IMR-90 (cell line): ENCODE results near the gene PTPRG. TPM values are rescaled to one million over a fixed set of nuclear protein-coding genes. Genes with fewer than 3 reads are reported as not detected.

ENCODE experiments used
- ATAC-seq: fragments of 200-7000 bp; cut with Tn5 transposase; 2 replicates; pipeline ENCODE4 v1.9.1; 2020; ENCODE audit warnings: low read depth, mild to moderate bottlenecking, moderate library complexity
- BruUV-seq: library from RNA; stranded (reverse); fragments of 400-500 nt; replicated peaks from 2 replicates; lab custom pipeline; 2021; lab: Mats Ljungman, UMichigan
- CTCF ChIA-PET: fragments of 300-600 bp; formaldehyde crosslinking; extraction: SDS; loops from one replicate; lab custom pipeline; 2021; ENCODE audit warnings: antibody characterized with exemption; lab: Yijun Ruan, JAX
- POLR2A ChIA-PET: fragments of 300-600 bp; sonication (Branson Sonifier 250); formaldehyde crosslinking; loops from one replicate; lab custom pipeline; 2022; ENCODE audit warnings: antibody characterized with exemption; ENCODE audit not compliant: unreplicated experiment; lab: Charles Lee
- DNase-seq: peaks from one replicate; pipeline ENCODE4 v3.0.0; 2013
- H2AFZ ChIP-seq: replicated peaks from 2 replicates; pipeline ENCODE3; 2013; ENCODE audit warnings: low read length, mild to moderate bottlenecking; ENCODE audit not compliant: poor library complexity
- H2AK5ac ChIP-seq: 2 replicates; pipeline ENCODE4 v1.6.1; 2013; ENCODE audit warnings: low read depth, low read length, inconsistent platforms
- H2AK9ac ChIP-seq: replicated peaks from 2 replicates; pipeline ENCODE3; 2013; ENCODE audit warnings: mild to moderate bottlenecking, low read depth, low read length, moderate library complexity; ENCODE audit not compliant: poor library complexity
- H2BK120ac ChIP-seq: 2 replicates; pipeline ENCODE4 v1.6.1; 2013; ENCODE audit warnings: low read depth, low read length, inconsistent platforms
- H2BK15ac ChIP-seq: 3 replicates; pipeline ENCODE4 v1.6.1; 2013; ENCODE audit warnings: low read depth, low read length, inconsistent platforms
- H2BK20ac ChIP-seq: 2 replicates; pipeline ENCODE4 v1.6.1; 2013; ENCODE audit warnings: low read depth, mild to moderate bottlenecking, inconsistent platforms, low read length, moderate library complexity
- H2BK5ac ChIP-seq: 2 replicates; pipeline ENCODE4 v1.6.1; 2013; ENCODE audit warnings: mild to moderate bottlenecking, low read depth, low read length, inconsistent platforms; ENCODE audit not compliant: poor library complexity, severe bottlenecking
- H3K14ac ChIP-seq: replicated peaks from 2 replicates; pipeline ENCODE4 v1.6.1; 2013; ENCODE audit warnings: low read depth, low read length, inconsistent platforms
- H3K18ac ChIP-seq: 2 replicates; pipeline ENCODE4 v1.6.1; 2013; ENCODE audit warnings: low read depth, low read length, control low read depth
- H3K23ac ChIP-seq: 2 replicates; pipeline ENCODE4 v1.6.1; 2013; ENCODE audit warnings: low read depth, low read length, inconsistent platforms
- H3K27ac ChIP-seq: 2 replicates; pipeline ENCODE4 v1.5.1; 2013; ENCODE audit warnings: mild to moderate bottlenecking, control low read depth, low read length; ENCODE audit not compliant: insufficient read depth
- H3K27me3 ChIP-seq: 2 replicates; pipeline ENCODE4 v1.6.1; 2013; ENCODE audit warnings: low read length; ENCODE audit not compliant: control insufficient read depth, insufficient read depth
- H3K36me3 ChIP-seq: 2 replicates; pipeline ENCODE4 v1.6.1; 2013; ENCODE audit warnings: low read length, mixed read lengths; ENCODE audit not compliant: control insufficient read depth, insufficient read depth
- H3K4ac ChIP-seq: 2 replicates; pipeline ENCODE4 v1.6.1; 2013; ENCODE audit warnings: low read depth, low read length, inconsistent platforms
- H3K4me1 ChIP-seq: 2 replicates; pipeline ENCODE4 v1.6.1; 2013; ENCODE audit warnings: low read length, mixed read lengths; ENCODE audit not compliant: control insufficient read depth, insufficient read depth
- H3K4me2 ChIP-seq: 2 replicates; pipeline ENCODE4 v1.6.1; 2013; ENCODE audit warnings: low read depth, mild to moderate bottlenecking, control low read depth, low read length, moderate library complexity
- H3K4me3 ChIP-seq: 2 replicates; pipeline ENCODE4 v1.5.1; 2013; ENCODE audit warnings: low read depth, mild to moderate bottlenecking, control low read depth, low read length, moderate library complexity; ENCODE audit not compliant: insufficient read depth
- H3K56ac ChIP-seq: 2 replicates; pipeline ENCODE4 v1.6.1; 2013; ENCODE audit warnings: low read length, inconsistent platforms; ENCODE audit not compliant: insufficient read depth; ENCODE audit errors: extremely low read depth
- H3K79me1 ChIP-seq, 2 experiments: 2 replicates each; pipeline ENCODE4 v1.6.1; 2013; ENCODE audit warnings: low read length in 2 of 2, inconsistent platforms in 1 of 2, low read depth in 1 of 2
- H3K9ac ChIP-seq: 2 replicates; pipeline ENCODE4 v1.6.1; 2013; ENCODE audit warnings: low read depth, low read length, control low read depth
- H3K9me1 ChIP-seq: 2 replicates; pipeline ENCODE4 v1.6.1; 2013; ENCODE audit warnings: low read length, inconsistent platforms; ENCODE audit not compliant: insufficient read depth
- H3K9me3 ChIP-seq: 2 replicates; pipeline ENCODE4 v1.6.1; 2013; ENCODE audit warnings: low read length; ENCODE audit not compliant: control insufficient read depth, insufficient read depth
- H4K20me1 ChIP-seq: 2 replicates; pipeline ENCODE4 v1.6.1; 2013; ENCODE audit warnings: low read length, inconsistent platforms; ENCODE audit not compliant: insufficient read depth
- H4K5ac ChIP-seq: 2 replicates; pipeline ENCODE4 v1.6.1; 2013; ENCODE audit warnings: mild to moderate bottlenecking, low read depth, low read length, control low read depth
- H4K8ac ChIP-seq, 2 experiments: 2 replicates each; pipeline ENCODE4 v1.6.1; 2013; ENCODE audit warnings: low read depth in 2 of 2, low read length in 2 of 2, control low read depth in 1 of 2, inconsistent platforms in 1 of 2
- H4K91ac ChIP-seq: 2 replicates; pipeline ENCODE4 v1.6.1; 2013; ENCODE audit warnings: low read depth, low read length, inconsistent platforms; ENCODE audit not compliant: insufficient read depth
- CEBPB ChIP-seq: IDR thresholded peaks from 2 replicates; pipeline ENCODE4 v1.6.1; 2012; ENCODE audit warnings: low read depth, low read length, improper control_type of control experiment
- CHD1 ChIP-seq: IDR thresholded peaks from 2 replicates; pipeline ENCODE4 v1.6.1; 2012; ENCODE audit warnings: low read depth, low read length, improper control_type of control experiment
- ELK1 ChIP-seq: fragments of 150-350 bp; IDR thresholded peaks from 2 replicates; pipeline ENCODE4 v1.6.1; 2016; ENCODE audit warnings: low read depth, mild to moderate bottlenecking, low read length, moderate library complexity, borderline replicate concordance
- FOS ChIP-seq: fragments of 150-350 bp; IDR thresholded peaks from 2 replicates; pipeline ENCODE4 v1.6.1; 2016; ENCODE audit warnings: low read depth, low read length
- MAFK ChIP-seq: IDR thresholded peaks from 2 replicates; pipeline ENCODE4 v1.6.1; 2012; ENCODE audit warnings: low read depth, low read length, improper control_type of control experiment
- MAZ ChIP-seq: IDR thresholded peaks from 2 replicates; pipeline ENCODE4 v1.6.1; 2012; ENCODE audit warnings: low read depth, mild to moderate bottlenecking, low read length, improper control_type of control experiment, moderate library complexity, borderline replicate concordance
- MXI1 ChIP-seq: IDR thresholded peaks from 2 replicates; pipeline ENCODE4 v1.6.1; 2012; ENCODE audit warnings: low read depth, mild to moderate bottlenecking, low read length, moderate library complexity, borderline replicate concordance
- NFE2L2 ChIP-seq: fragments of 150-350 bp; IDR thresholded peaks from 2 replicates; pipeline ENCODE4 v1.6.1; 2016; ENCODE audit warnings: low read depth, mild to moderate bottlenecking, low read length
- RAD21 ChIP-seq: IDR thresholded peaks from 2 replicates; pipeline ENCODE4 v1.6.1; 2012; ENCODE audit warnings: low read length, improper control_type of control experiment
- RCOR1 ChIP-seq: IDR thresholded peaks from 2 replicates; pipeline ENCODE4 v1.6.1; 2012; ENCODE audit warnings: mild to moderate bottlenecking, low read length, improper control_type of control experiment; ENCODE audit not compliant: insufficient replicate concordance
- RFX5 ChIP-seq: IDR thresholded peaks from 2 replicates; pipeline ENCODE4 v1.8.0; 2012; ENCODE audit warnings: low read depth, mild to moderate bottlenecking, low read length, moderate library complexity
- SMC3 ChIP-seq: fragments of 150-350 bp; IDR thresholded peaks from 2 replicates; pipeline ENCODE4 v1.6.1; 2016; ENCODE audit warnings: low read depth, mild to moderate bottlenecking, antibody characterized with exemption, low read length, moderate library complexity
- USF2 ChIP-seq: fragments of 150-350 bp; IDR thresholded peaks from 2 replicates; pipeline ENCODE4 v1.6.1; 2017; ENCODE audit warnings: mild to moderate bottlenecking, antibody characterized with exemption, low read length, low read depth
- WGBS, 2 experiments: methylation state at CpG; one replicate each; pipeline versions ENCODE4 v1.1.5 to v1.1.7; 2013; ENCODE audit warnings: missing lambda C conversion rate in 2 of 2; ENCODE audit not compliant: insufficient read length in 1 of 2; ENCODE audit errors: extremely low coverage in 2 of 2; 5-methylcytosine and 5-hydroxymethylcytosine counted together
- dilution Hi-C: fragments of 300-500 bp; cut with HindIII; formaldehyde crosslinking; loops from one replicate; pipeline ENCODE4 v1.14.3; 2018; ENCODE audit warnings: low sequenced_read_pairs; ENCODE audit not compliant: unreplicated experiment
- in situ Hi-C: fragments of 300-500 bp; cut with MboI; formaldehyde crosslinking; loops from 3 replicates; pipeline ENCODE4 v1.14.3; 2019; ENCODE audit warnings: low sequenced_read_pairs, inconsistent platforms, mixed read lengths
- intact Hi-C: fragments of 100-400 bp; cut with micrococcal nuclease; formaldehyde crosslinking; loops from 2 replicates; pipeline ENCODE4 v1.10.0; 2022
- polyA plus RNA-seq, 3 experiments: library from polyadenylated mRNA; depleted of rRNA; stranded (reverse); fragments of >200 nt; gene quantifications; 2 replicates each; pipeline ENCODE4 v1.2.3, GENCODE V29; 2012; ENCODE audit warnings: low replicate concordance in 1 of 3
- total RNA-seq: library from RNA; depleted of rRNA; stranded (reverse); fragments of >200 nt; gene quantifications from 2 replicates; pipeline ENCODE4 v1.2.3, GENCODE V29; 2012
- TF ChIP-seq, protein P1 (sequence below): conservative IDR thresholded peaks from 2 replicates; pipeline ENCODE4 v1.5.1; 2012; ENCODE audit warnings: mild to moderate bottlenecking, low read depth, low read length, improper control_type of control experiment

PTPRG gene
- total and polyA plus RNA-seq, 2 of the 4 experiments (the other 2 are of a cell fraction): 7.7 to 31.0 TPM

DNA sequence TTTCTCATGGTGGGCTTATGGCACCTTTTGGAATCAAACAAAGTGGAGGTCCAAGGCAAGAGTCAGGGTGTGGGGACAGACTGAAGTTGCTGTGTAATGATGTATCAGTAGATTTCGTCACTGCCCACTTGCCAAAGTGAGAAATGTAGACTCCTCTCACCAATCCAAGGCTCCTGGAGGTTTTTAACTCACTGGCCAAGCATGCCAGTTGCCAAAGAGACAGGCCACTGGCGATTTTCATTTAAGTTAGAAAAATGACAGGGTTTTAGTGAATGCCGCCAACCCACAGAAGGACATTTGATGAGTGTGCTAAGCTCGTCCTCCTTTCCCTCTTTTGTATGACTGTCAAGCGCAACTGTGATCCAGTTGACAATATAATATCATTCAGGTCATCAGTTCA, 602.8 kb downstream of the PTPRG start:
- BruUV-seq: no TSS peak

More for the DNA sequence above, 602.8 kb downstream of the PTPRG start:
- Histone ChIP-seq H2AFZ (no peak overlapping the region), H2BK5ac (no peak overlapping the region), H3K4me2 (no peak overlapping the region), H3K9me1 (no peaks in the 10 kb centered on the region), H2BK120ac (no peak overlapping the region), H3K9me3 (no peaks in the 10 kb centered on the region), H2BK20ac (no peak overlapping the region), H2AK5ac (no peak overlapping the region), H2AK9ac (no peak overlapping the region), H3K4me1 (peaks cover 2% of the 10 kb centered on the region; the same call in 1 of the 2 replicates), H4K91ac (no peak overlapping the region), H3K14ac (no peak overlapping the region), H3K9ac (no peak overlapping the region), H3K4me3 (no peak overlapping the region), H4K8ac (no peak overlapping the region), H3K56ac (no peak overlapping the region), H3K23ac (no peak overlapping the region), H3K79me1 (peaks cover 0 to 7% of the 10 kb centered on the region in 2 experiments; a peak in 1 of 4 replicates), H4K5ac (no peak overlapping the region), H2BK15ac (no peak overlapping the region), H3K4ac (no peak overlapping the region), H3K27ac (no peak overlapping the region), H3K27me3 (no peaks in the 10 kb centered on the region), H3K36me3 (peaks cover 2% of the 10 kb centered on the region; the same call in 1 of the 2 replicates), H3K18ac (no peak overlapping the region), H4K20me1 (no peaks in the 10 kb centered on the region)
- ChIA-PET POLR2A (no interaction called here), CTCF (no interaction called here)
- DNase-seq: no peak
- ATAC-seq: no peak
- in situ Hi-C loops: no loop called here
- dilution Hi-C loops: no loop called here
- intact Hi-C loops: no loop called here
- no CpG with 5 or more reads among the region's 5 CpGs for WGBS, 2 experiments
- TF ChIP-seq CHD1 (no peak), RCOR1 (no peak), MAZ (no peak), SMC3 (no peak), ELK1 (no peak), RFX5 (no peak), MAFK (no peak), USF2 (no peak), NFE2L2 (no peak), FOS (no peak), MXI1 (no peak), CEBPB (no peak), RAD21 (no peak)
- TF ChIP-seq, protein P1, sequence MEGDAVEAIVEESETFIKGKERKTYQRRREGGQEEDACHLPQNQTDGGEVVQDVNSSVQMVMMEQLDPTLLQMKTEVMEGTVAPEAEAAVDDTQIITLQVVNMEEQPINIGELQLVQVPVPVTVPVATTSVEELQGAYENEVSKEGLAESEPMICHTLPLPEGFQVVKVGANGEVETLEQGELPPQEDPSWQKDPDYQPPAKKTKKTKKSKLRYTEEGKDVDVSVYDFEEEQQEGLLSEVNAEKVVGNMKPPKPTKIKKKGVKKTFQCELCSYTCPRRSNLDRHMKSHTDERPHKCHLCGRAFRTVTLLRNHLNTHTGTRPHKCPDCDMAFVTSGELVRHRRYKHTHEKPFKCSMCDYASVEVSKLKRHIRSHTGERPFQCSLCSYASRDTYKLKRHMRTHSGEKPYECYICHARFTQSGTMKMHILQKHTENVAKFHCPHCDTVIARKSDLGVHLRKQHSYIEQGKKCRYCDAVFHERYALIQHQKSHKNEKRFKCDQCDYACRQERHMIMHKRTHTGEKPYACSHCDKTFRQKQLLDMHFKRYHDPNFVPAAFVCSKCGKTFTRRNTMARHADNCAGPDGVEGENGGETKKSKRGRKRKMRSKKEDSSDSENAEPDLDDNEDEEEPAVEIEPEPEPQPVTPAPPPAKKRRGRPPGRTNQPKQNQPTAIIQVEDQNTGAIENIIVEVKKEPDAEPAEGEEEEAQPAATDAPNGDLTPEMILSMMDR: no peak
